K562 (cell line): ENCODE measurements around the gene NRSN2. TPM values are rescaled to one million over a fixed set of nuclear protein-coding genes. Genes with fewer than 3 reads are reported as not detected.
A peak's percentile ranks its signal among the peaks of the same experiment; 100 is the strongest.

Source experiments
- CBX8 ChIP-seq: fragments of 200-600 bp; sonication (generic); IDR thresholded peaks from 2 replicates; pipeline ENCODE4 v1.6.1; 2012; ENCODE audit warnings: borderline replicate concordance, mixed run types, low read depth, mild to moderate bottlenecking, moderate library complexity, mixed read lengths, low read length, control low read depth, inconsistent platforms; ENCODE audit not compliant: poor library complexity, severe bottlenecking; ENCODE audit errors: extremely low read depth
- FOXM1 ChIP-seq, 2 experiments: fragments of 450-650 bp in 1 of 2; sonication (generic) in 1 of 2; formaldehyde crosslinking in 1 of 2; IDR thresholded peaks; 2 replicates each; pipeline versions ENCODE4 v1.6.1 to v1.9.0; 2017 to 2022; ENCODE audit warnings: low read depth in 2 of 2, mild to moderate bottlenecking in 2 of 2, missing genetic modification reagents in 1 of 2, moderate library complexity in 1 of 2
- GTF2A2 ChIP-seq: IDR thresholded peaks from 2 replicates; pipeline ENCODE4 v1.6.1; 2016; ENCODE audit warnings: mild to moderate bottlenecking, missing genetic modification characterization, missing compliant biosample characterization
- MEF2D ChIP-seq: conservative IDR thresholded peaks from 2 replicates; pipeline ENCODE4 v1.6.1; 2016; ENCODE audit warnings: low read depth, missing genetic modification characterization, missing compliant biosample characterization
- POLR2AphosphoS5 ChIP-seq: IDR thresholded peaks from 2 replicates; pipeline ENCODE4 v1.6.1; 2011; ENCODE audit warnings: mild to moderate bottlenecking, low read depth, low read length, moderate library complexity; ENCODE audit not compliant: control insufficient read depth, insufficient read depth
- ZNF79 ChIP-seq: fragments of 250-450 bp; sonication (Bioruptor Pico); IDR thresholded peaks from 2 replicates; pipeline ENCODE4 v1.4.0; 2020; ENCODE audit warnings: low read depth, mild to moderate bottlenecking, moderate library complexity
- polyA plus RNA-seq, 8 experiments: library from polyadenylated mRNA; depleted of rRNA in 4 of 8; stranded (reverse) in 5 of 8; unstranded in 3 of 8; fragments of >200 nt; fragmentation: Nextera tagmentation in 2 of 8; fragmentation: Illumina TruSeq in 1 of 8; extraction: Ambion mirVana in 2 of 8; extraction: Trizol in 1 of 8; gene quantifications; 2 replicates each; pipeline versions ENCODE4 v1.2.1 to v1.2.3, GENCODE V29; 2011 to 2014; ENCODE audit warnings: inconsistent platforms in 1 of 8, missing spikeins in 1 of 8
- total RNA-seq, 7 experiments: library from RNA; depleted of rRNA in 6 of 7; stranded (reverse); fragments of >200 nt in 6 of 7; fragmentation: Illumina TruSeq in 2 of 7; extraction: Trizol in 2 of 7; gene quantifications; 2 replicates each; pipeline versions ENCODE4 v1.2.1 to v1.2.3, GENCODE V29; 2011 to 2021; ENCODE audit warnings: low replicate concordance in 1 of 7
- TF ChIP-seq, protein P1 (sequence below): fragments of 450-650 bp; formaldehyde crosslinking; IDR thresholded peaks from 2 replicates; pipeline ENCODE4 v1.4.0; 2020; ENCODE audit warnings: mild to moderate bottlenecking, moderate library complexity
- TF ChIP-seq, protein P2 (sequence below), 2 experiments: fragments of 450-650 bp in 1 of 2; sonication (generic) in 1 of 2; formaldehyde crosslinking in 1 of 2; IDR thresholded peaks; 2 replicates each; pipeline versions ENCODE4 v1.7.1 to v1.9.0; 2016 to 2022; ENCODE audit warnings: inconsistent platforms in 1 of 2, mild to moderate bottlenecking in 1 of 2, missing genetic modification reagents in 1 of 2
- TF ChIP-seq, protein P3 (sequence below): fragments of 450-650 bp; IDR thresholded peaks from 2 replicates; pipeline ENCODE4 v1.6.1; 2017; ENCODE audit warnings: antibody characterized with exemption, mild to moderate bottlenecking

The NRSN2 gene
- total and polyA plus RNA-seq, 9 of the 15 experiments (the other 6 are each of a cell fraction or from before 2014, with no cell fraction given), result 7.5 to 29.7 (median 11.1) TPM

DNA sequence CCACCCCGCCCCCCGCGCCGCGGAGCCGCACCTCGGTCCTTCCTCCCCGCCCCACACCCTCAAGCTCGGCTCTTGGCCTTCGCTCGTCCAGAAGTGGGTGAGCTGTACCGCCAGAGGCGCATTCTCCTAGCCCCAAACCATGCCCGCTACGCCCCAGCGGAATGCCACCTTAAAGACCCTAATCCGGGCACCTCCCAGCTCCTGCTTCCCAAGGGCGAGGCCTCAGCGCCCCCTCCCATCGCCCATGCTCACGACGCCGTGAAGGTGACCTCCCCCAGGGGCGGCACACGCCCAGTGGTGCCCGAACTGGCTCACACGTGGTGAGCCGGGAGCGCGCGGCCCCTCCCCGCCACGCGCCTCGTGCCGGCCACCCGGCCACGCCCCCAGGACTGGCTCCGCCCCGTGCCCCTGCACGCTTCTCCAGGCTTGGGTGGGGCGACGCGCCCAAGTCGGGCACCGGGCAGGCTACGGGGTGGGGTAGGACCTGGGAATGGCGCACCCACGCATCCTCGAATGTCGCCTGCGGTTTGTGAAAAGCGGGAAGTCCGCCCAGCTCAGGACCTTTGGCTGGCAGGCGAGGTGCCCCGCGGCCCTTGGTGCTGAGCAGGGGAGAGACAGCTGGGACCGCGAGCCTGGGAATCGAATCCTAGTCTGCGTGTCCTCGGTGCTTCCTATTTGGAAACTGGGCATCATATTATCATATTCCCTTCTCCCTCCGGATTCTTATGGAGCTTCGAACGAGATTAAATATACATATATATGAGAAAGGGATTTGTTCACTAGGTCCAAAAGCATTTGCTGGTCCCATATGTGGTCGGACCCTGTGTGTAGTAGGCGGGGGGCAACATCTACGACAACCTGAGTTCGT is 22.5 kb upstream of the NRSN2 start (continued):
- TF ChIP-seq, protein P1, sequence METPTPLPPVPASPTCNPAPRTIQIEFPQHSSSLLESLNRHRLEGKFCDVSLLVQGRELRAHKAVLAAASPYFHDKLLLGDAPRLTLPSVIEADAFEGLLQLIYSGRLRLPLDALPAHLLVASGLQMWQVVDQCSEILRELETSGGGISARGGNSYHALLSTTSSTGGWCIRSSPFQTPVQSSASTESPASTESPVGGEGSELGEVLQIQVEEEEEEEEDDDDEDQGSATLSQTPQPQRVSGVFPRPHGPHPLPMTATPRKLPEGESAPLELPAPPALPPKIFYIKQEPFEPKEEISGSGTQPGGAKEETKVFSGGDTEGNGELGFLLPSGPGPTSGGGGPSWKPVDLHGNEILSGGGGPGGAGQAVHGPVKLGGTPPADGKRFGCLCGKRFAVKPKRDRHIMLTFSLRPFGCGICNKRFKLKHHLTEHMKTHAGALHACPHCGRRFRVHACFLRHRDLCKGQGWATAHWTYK (CRISPR knock-in tag), result no peak
- TF ChIP-seq MEF2D (tag) (no peak), FOXM1 (IDR thresholded peaks at IDR 0.05; ENCODE audit: low read depth) (no peak), FOXM1 (CRISPR knock-in tag; IDR thresholded peaks at IDR 0.05; ENCODE audit: low read depth) (peak; percentile 23; the same call in 1 of the 2 replicates), GTF2A2 (tag) (no peak), ZNF79 (no peak), CBX8 (no peak), POLR2AphosphoS5 (peak; percentile 38; the same call in 1 of the 2 replicates)
- TF ChIP-seq, protein P2, sequence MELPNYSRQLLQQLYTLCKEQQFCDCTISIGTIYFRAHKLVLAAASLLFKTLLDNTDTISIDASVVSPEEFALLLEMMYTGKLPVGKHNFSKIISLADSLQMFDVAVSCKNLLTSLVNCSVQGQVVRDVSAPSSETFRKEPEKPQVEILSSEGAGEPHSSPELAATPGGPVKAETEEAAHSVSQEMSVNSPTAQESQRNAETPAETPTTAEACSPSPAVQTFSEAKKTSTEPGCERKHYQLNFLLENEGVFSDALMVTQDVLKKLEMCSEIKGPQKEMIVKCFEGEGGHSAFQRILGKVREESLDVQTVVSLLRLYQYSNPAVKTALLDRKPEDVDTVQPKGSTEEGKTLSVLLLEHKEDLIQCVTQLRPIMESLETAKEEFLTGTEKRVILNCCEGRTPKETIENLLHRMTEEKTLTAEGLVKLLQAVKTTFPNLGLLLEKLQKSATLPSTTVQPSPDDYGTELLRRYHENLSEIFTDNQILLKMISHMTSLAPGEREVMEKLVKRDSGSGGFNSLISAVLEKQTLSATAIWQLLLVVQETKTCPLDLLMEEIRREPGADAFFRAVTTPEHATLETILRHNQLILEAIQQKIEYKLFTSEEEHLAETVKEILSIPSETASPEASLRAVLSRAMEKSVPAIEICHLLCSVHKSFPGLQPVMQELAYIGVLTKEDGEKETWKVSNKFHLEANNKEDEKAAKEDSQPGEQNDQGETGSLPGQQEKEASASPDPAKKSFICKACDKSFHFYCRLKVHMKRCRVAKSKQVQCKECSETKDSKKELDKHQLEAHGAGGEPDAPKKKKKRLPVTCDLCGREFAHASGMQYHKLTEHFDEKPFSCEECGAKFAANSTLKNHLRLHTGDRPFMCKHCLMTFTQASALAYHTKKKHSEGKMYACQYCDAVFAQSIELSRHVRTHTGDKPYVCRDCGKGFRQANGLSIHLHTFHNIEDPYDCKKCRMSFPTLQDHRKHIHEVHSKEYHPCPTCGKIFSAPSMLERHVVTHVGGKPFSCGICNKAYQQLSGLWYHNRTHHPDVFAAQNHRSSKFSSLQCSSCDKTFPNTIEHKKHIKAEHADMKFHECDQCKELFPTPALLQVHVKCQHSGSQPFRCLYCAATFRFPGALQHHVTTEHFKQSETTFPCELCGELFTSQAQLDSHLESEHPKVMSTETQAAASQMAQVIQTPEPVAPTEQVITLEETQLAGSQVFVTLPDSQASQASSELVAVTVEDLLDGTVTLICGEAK (IDR thresholded peaks at IDR 0.05), result no peak; the same call in 1 of the 2 replicates
- TF ChIP-seq, protein P2 (CRISPR knock-in tag; IDR thresholded peaks at IDR 0.05), result peak; percentile 69; the same call in 1 of the 2 replicates
- TF ChIP-seq, protein P3, sequence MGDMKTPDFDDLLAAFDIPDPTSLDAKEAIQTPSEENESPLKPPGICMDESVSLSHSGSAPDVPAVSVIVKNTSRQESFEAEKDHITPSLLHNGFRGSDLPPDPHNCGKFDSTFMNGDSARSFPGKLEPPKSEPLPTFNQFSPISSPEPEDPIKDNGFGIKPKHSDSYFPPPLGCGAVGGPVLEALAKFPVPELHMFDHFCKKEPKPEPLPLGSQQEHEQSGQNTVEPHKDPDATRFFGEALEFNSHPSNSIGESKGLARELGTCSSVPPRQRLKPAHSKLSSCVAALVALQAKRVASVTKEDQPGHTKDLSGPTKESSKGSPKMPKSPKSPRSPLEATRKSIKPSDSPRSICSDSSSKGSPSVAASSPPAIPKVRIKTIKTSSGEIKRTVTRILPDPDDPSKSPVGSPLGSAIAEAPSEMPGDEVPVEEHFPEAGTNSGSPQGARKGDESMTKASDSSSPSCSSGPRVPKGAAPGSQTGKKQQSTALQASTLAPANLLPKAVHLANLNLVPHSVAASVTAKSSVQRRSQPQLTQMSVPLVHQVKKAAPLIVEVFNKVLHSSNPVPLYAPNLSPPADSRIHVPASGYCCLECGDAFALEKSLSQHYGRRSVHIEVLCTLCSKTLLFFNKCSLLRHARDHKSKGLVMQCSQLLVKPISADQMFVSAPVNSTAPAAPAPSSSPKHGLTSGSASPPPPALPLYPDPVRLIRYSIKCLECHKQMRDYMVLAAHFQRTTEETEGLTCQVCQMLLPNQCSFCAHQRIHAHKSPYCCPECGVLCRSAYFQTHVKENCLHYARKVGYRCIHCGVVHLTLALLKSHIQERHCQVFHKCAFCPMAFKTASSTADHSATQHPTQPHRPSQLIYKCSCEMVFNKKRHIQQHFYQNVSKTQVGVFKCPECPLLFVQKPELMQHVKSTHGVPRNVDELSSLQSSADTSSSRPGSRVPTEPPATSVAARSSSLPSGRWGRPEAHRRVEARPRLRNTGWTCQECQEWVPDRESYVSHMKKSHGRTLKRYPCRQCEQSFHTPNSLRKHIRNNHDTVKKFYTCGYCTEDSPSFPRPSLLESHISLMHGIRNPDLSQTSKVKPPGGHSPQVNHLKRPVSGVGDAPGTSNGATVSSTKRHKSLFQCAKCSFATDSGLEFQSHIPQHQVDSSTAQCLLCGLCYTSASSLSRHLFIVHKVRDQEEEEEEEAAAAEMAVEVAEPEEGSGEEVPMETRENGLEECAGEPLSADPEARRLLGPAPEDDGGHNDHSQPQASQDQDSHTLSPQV, result peak; percentile 37; the same call in 1 of the 2 replicates
